GM18499 (cell line): ENCODE measurements around the gene CARS1.

Experiments used
- ATAC-seq: cut with Tn5 transposase; IDR thresholded peaks from one replicate; pipeline ENCODE4 v1.9.1; 2021; ENCODE audit warnings: moderate number of reproducible peaks; ENCODE audit not compliant: insufficient read depth, unreplicated experiment

Gene CARS1

GRCh38 chr11:3042496-3043314 lies 14.5 kb downstream of the CARS1 start:
- ATAC-seq = no peak

DNA sequence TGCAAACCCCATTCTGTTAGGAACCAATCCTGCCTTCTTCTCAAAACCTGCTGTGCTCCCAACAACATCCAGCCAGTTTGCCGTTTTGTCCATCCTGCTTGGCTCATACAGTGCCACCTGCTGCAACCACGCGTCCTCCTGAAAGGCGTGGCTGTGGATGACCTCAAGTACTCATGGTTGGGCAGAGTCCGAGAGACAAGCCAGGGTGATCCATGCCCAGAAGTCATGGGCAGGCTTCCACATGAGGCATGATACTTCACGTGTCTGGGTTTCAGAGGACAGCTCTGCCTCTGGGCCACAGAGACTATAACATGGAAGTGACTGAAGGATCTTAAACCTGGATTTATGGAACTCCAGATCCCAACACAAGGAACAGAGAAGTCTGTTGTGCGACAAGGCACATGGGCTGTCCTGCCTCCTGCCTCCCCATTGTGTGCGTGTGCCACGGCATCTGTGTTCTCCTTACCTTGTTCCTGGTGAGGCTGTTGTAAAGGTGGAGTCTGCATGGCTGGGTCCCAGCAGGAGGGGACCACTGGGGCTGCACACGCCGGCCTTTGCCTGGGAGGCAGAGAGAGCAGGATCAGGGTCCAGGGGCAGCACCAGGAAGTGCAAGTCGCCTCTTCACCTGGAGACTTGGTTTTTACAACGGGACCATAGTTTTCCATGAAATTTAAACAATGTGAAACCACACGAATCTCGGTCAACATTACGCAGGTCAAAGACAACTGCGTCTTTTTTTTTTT lies 15.4 kb downstream of the CARS1 start:
- ATAC-seq = no peak

GRCh38 chr11:3040881-3041280 lies 16.3 kb downstream of the CARS1 start:
- ATAC-seq = no peak

- no peak for ATAC-seq
These were observed 19.3 kb downstream of the CARS1 start for GRCh38 chr11:3037945-3038271.

DNA sequence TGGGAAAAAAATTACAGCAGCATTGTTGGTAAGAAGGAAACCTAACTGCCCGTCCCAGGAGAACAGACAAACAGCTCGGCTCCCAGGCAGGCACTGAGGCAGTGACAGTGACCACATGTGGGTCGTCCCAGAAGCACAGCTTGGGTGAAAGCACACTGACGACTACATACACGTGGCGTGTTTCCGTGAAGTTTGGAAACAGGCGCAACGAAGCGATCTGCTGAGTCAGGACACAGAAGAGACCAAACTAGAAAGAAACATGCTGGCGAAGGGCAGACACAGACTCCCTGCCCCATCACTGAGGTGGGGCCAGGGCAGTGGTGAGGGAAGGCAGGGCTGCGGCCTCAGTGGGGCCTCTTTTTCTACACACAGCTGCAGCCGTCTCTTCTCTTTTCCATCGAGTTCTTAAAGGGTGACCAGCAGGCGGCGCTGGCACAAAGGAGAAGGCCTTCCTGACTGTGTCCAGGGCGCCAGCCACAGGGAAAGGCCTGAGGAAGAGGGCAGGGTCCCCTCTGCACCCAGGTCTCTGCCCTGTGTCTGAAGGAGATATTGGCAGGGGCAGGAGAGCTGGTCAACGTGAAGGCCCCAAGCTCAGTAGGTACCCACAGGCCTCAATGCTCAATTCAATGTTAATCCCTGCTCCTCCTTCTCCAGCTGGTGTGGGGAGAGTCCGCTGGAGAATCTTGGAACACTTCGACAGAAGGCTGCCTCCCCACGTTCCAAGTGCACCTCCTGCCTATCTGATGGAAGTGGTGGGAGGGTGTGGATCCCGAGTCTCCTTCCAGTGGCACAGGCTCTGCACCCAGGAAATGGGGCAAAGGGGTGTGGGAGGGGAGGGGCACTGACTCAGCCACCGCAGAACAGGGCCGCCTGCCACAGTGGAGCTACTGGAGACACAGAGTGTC lies 19.9 kb downstream of the CARS1 start:
- no peak for ATAC-seq

DNA sequence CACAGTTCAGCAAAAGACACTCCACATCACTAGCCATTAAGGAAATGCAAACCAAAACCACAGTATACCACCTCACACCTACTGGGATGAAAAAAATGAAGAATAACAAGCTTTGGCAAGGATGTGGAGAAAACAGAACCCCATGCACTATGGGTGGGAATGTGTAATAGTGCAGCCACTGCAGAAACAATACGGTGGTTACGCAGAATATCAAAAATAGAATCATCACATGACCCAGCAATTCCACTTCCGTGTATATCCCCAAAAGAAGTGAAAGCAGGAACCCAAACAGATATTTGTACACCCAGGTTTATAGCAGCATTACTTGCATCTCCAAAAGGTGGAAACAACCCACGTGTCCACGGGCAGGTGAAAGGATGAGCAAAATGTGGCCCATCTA lies 20.8 kb downstream of the CARS1 start:
- no peak for ATAC-seq

DNA sequence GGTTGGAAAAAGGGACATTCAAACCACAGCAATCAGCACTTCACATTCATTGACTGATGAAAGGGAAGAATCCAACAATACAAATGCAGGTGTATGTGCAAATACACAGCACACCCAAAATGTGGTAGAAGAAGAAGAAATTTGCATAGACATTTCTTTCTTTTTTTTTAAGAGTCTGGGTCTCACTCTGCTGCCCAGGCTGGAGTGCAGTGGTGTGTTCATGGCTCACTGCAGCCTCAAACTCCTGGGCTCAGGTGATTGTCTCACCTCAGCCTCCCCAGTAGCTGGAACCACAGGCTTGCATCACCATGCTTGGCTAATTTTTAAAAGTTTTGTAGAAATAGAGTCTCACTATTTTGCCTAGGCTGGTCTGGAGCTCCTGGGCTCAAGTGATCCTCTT lies 21.9 kb downstream of the CARS1 start:
- no peak for ATAC-seq

- no peak for ATAC-seq
These were observed 26.7 kb downstream of the CARS1 start for GRCh38 chr11:3030289-3031070.

- ATAC-seq = no peak
These were observed 28.4 kb downstream of the CARS1 start for GRCh38 chr11:3028813-3029212.

DNA sequence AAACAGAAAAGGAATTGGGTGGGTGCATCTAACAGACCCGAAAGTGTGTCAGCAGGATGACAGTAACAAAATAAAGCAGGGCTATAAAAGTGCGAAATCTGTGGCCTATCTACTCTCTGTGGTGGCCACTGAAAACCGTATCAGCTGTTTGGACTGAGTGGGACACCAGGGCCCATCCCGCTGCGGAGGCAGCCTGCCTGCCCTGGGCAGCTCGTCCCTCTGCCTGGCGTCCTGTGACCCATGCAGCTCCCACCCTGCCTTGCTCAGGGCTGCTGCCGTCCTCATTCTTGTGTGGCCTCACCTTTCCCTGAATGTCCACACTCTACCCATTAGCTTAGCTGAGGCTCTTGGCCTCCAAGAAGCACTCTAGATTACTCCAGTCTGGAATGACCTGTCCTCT lies 30.4 kb downstream of the CARS1 start:
- no peak for ATAC-seq

- ATAC-seq = no peak
These were observed 34.2 kb downstream of the CARS1 start for GRCh38 chr11:3022982-3023381.

GRCh38 chr11:3022300-3022967 lies 34.8 kb downstream of the CARS1 start:
- ATAC-seq = no peak

GRCh38 chr11:3021125-3021524 lies 36.1 kb downstream of the CARS1 start:
- ATAC-seq = no peak

- no peak for ATAC-seq
These were observed 37.2 kb downstream of the CARS1 start for GRCh38 chr11:3020011-3020410.

DNA sequence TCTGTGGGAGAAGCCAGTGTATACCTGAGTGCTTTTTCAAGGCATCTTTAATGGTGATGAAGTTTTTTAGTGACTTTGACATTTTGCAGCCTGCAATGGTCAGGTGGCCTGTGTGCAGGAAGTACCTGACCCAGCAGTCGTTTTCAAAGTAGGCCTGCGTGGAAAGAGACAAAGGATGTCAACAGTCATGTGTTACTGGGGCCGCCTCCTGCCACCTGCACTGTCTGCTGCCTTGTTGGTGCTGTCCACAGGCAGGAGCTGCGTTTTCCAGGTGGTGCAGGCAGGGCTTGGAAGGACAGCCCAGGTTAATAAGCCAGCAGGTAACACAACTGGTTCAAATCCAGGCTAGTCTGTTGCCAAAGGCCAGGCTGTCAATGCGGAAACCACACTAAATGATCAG lies 38.6 kb downstream of the CARS1 start:
- ATAC-seq = no peak

DNA sequence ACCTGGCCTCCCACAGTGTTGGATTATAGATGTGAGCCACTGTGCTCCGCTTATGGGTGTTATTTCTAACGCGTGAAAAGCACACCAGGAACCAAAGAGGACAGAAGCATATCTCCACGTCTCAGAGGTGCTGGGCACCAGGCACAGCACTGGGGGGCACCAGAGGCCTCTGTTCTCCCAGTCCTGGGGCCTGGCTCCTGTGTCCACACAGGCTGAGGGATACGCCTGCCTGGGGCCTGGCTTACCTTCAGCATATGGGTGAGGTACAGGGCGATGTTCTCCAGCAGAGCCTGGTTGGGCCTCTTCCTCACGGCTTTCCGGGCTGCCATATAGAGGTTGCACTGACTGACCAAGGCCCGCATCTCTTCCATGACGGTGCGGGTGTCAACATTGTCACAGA lies 40.4 kb downstream of the CARS1 start:
- no peak for ATAC-seq

GRCh38 chr11:3015796-3016195 lies 41.4 kb downstream of the CARS1 start:
- no peak for ATAC-seq

DNA sequence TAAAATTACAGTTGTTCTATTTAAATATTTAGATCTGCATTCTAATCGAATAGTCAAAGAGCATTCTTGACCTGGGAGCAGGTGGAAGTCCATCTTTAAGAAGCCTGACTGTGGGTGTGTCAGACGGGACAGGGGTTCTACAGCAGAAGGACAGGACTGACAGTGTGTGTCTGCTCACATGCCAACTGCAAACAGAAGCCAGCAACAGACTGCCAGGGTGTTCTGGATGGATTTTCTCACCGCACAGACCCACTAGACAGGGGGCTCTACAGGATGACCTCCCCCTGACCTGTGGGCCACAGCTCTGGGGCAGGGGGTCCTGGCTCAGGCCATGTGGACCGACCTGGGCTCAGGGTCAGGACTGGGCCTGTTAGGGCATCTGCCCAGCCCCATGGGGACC lies 42.3 kb downstream of the CARS1 start:
- ATAC-seq = no peak

DNA sequence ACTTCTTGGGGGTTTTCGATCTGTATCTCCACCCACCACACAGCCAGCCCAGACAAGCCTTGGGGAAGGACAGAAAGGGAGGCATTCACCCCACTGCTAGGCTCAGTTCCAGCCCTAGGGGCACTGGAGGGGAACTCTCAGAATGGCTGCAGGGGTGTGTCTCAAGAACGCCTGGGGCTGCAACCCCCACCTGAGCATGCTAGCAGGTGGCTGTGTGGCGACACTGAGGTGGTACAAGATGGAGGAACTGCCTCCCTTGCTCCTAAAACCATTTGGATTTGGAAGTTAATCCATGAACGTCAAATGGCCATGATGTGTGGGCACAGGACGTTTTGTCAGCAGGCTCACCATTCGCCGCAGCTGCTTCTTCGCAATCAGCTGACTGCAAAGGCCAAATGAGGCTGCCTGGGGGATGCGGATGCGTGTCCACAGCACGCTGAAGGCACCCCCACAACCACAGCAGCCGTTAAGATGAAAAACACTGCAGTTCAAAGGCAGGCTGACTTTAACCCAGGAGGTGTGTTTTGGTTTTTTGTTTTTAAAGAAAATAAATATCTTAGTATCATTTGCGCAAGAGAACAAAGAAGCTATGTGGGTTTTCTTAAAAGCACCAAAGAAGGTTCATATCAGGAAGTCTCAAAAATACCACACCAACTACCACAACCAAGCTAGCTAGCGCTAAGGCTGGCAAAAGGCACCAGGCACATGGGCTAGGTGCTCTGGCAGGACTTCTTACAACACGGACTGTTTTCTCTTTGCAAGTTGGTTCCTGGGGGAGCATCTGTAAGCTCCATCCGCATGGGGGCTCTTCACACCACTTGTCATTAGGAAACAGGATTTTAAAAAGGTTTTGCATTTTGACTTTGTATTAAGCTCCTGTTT lies 42.9 kb downstream of the CARS1 start:
- no peak for ATAC-seq
